C4-2B (cell line): ENCODE results near the gene RIT1.

ENCODE experiments used
- CTCF ChIP-seq: fragments of 450-650 bp; conservative IDR thresholded peaks from 2 replicates; pipeline ENCODE4 v1.5.1; 2017; ENCODE audit warnings: mild to moderate bottlenecking
- ZFX ChIP-seq: fragments of 450-650 bp; IDR thresholded peaks from 2 replicates; pipeline ENCODE4 v1.6.1; 2017

GRCh38 chr1:155888481-155888880, 22.7 kb downstream of the RIT1 start:
- TF ChIP-seq CTCF (no peak), ZFX (no peak)
